Right forelimb (tissue), 1 donor: ENCODE measurements around the gene MEF2A.
"Not testable (repeated sequence)": the region's sequence is repeated elsewhere in the genome, so short reads cannot be mapped to it uniquely, and the experiment has no call there.

Source experiments
- DNase-seq: peaks from one replicate; pipeline ENCODE4 v3.0.0-alpha.2; 2018

Gene MEF2A

GRCh38 chr15:99733268-99734039 is 167.7 kb downstream of the MEF2A start, which contains the start of gene LYSMD4:
Gene LYSMD4, minus strand, starts transcription at chr15:99733437. Its CDS starts 1,438 bp downstream, at chr15:99731999.
- DNase-seq = peak; percentile 99

- DNase-seq = not testable (repeated sequence)
These were observed 168.2 kb downstream of the MEF2A start for GRCh38 chr15:99734040-99734291.

- DNase-seq = no peak
These were observed 168.8 kb downstream of the MEF2A start for GRCh38 chr15:99734575-99734974.

GRCh38 chr15:99735868-99736267 is 170.1 kb downstream of the MEF2A start:
- no peak for DNase-seq

- no peak for DNase-seq
These were observed 170.9 kb downstream of the MEF2A start for GRCh38 chr15:99736702-99737101.

GRCh38 chr15:99738021-99738847 is 172.4 kb downstream of the MEF2A start:
- DNase-seq = no peak

- DNase-seq = no peak
These were observed 176.1 kb downstream of the MEF2A start for GRCh38 chr15:99741835-99742234.

GRCh38 chr15:99744142-99744541 is 178.4 kb downstream of the MEF2A start:
- no peak for DNase-seq

GRCh38 chr15:99745370-99746086 is 179.7 kb downstream of the MEF2A start:
- no peak for DNase-seq

GRCh38 chr15:99749386-99749785 is 183.6 kb downstream of the MEF2A start:
- DNase-seq = no peak

GRCh38 chr15:99750326-99750725 is 184.5 kb downstream of the MEF2A start:
- DNase-seq = not testable (repeated sequence)

- no peak for DNase-seq
These were observed 186.8 kb downstream of the MEF2A start for GRCh38 chr15:99752556-99752955.

- no peak for DNase-seq
These were observed 187.3 kb downstream of the MEF2A start for GRCh38 chr15:99753066-99753465.

GRCh38 chr15:99755692-99756409 is 190.1 kb downstream of the MEF2A start:
- DNase-seq = peak; percentile 52

GRCh38 chr15:99762288-99762687 is 196.5 kb downstream of the MEF2A start:
- DNase-seq = no peak

- no peak for DNase-seq
These were observed 198.0 kb downstream of the MEF2A start for GRCh38 chr15:99763827-99764226.

GRCh38 chr15:99764522-99764921 is 198.7 kb downstream of the MEF2A start:
- no peak for DNase-seq
